K562 (cell line): Measurements from ENCODE around the gene TAF9. TPM values are rescaled to one million over a fixed set of nuclear protein-coding genes. Genes with fewer than 3 reads are reported as not detected.

Experiments used
- ARID4B ChIP-seq: sonication (generic); formaldehyde crosslinking; IDR thresholded peaks from 2 replicates; pipeline ENCODE4 v1.8.0; 2022; ENCODE audit warnings: mild to moderate bottlenecking, missing genetic modification reagents
- CREBBP ChIP-seq: IDR thresholded peaks from one replicate; pipeline ENCODE4 v1.6.1; 2012; ENCODE audit warnings: low read depth, mild to moderate bottlenecking, control low read depth, inconsistent platforms, low read length
- GABPB2 ChIP-seq: fragments of 250-450 bp; sonication (Bioruptor Pico); conservative IDR thresholded peaks from 2 replicates; pipeline ENCODE4 v1.5.1; 2021; ENCODE audit warnings: mild to moderate bottlenecking
- GATAD2A ChIP-seq: fragments of 450-650 bp; IDR thresholded peaks from 2 replicates; pipeline ENCODE4 v1.6.1; 2017
- NFIX ChIP-seq: fragments of 250-450 bp; sonication (Bioruptor Pico); IDR thresholded peaks from 2 replicates; pipeline ENCODE4 v1.4.0; 2020; ENCODE audit warnings: low read depth, mild to moderate bottlenecking, moderate library complexity
- NFXL1 ChIP-seq: fragments of 450-650 bp; formaldehyde crosslinking; IDR thresholded peaks from 2 replicates; pipeline ENCODE4 v1.4.0; 2021; ENCODE audit warnings: mild to moderate bottlenecking
- PREB ChIP-seq: sonication (generic); formaldehyde crosslinking; IDR thresholded peaks from 2 replicates; pipeline ENCODE4 v1.8.1; 2023; ENCODE audit warnings: mild to moderate bottlenecking, missing genetic modification reagents
- SPI1 ChIP-seq: IDR thresholded peaks from 2 replicates; pipeline ENCODE4 v1.6.1; 2011; ENCODE audit warnings: low read depth, low read length, control low read depth, borderline replicate concordance
- ZNF311 ChIP-seq: fragments of 250-450 bp; sonication (Bioruptor Pico); IDR thresholded peaks from 2 replicates; pipeline ENCODE4 v1.4.0; 2020; ENCODE audit warnings: mild to moderate bottlenecking, moderate library complexity
- polyA plus RNA-seq, 8 experiments: library from polyadenylated mRNA; depleted of rRNA in 4 of 8; stranded (reverse) in 5 of 8; unstranded in 3 of 8; fragments of >200 nt; fragmentation: Nextera tagmentation in 2 of 8; fragmentation: Illumina TruSeq in 1 of 8; extraction: Ambion mirVana in 2 of 8; extraction: Trizol in 1 of 8; gene quantifications; 2 replicates each; pipeline versions ENCODE4 v1.2.1 to v1.2.3, GENCODE V29; 2011 to 2014; ENCODE audit warnings: inconsistent platforms in 1 of 8, missing spikeins in 1 of 8
- total RNA-seq, 7 experiments: library from RNA; depleted of rRNA in 6 of 7; stranded (reverse); fragments of >200 nt in 6 of 7; fragmentation: Illumina TruSeq in 2 of 7; extraction: Trizol in 2 of 7; gene quantifications; 2 replicates each; pipeline versions ENCODE4 v1.2.1 to v1.2.3, GENCODE V29; 2011 to 2021; ENCODE audit warnings: low replicate concordance in 1 of 7

TAF9 gene
- total and polyA plus RNA-seq, 9 of the 15 experiments (the other 6 are each of a cell fraction or from before 2014, with no cell fraction given) = 119 to 566 (median 207) TPM

GRCh38 chr5:69415584-69415958, 46.3 kb upstream of the TAF9 start (continued):
- TF ChIP-seq ARID4B (CRISPR knock-in tag) = no peak
- no peak for TF ChIP-seq CREBBP
- TF ChIP-seq ZNF311 (CRISPR knock-in tag) = no peak
- no peak for TF ChIP-seq PREB (CRISPR knock-in tag)
- no peak for TF ChIP-seq NFIX (CRISPR knock-in tag)
- no peak for TF ChIP-seq GATAD2A
- TF ChIP-seq SPI1 = no peak
- no peak for TF ChIP-seq GABPB2 (CRISPR knock-in tag)
- no peak for TF ChIP-seq NFXL1 (CRISPR knock-in tag)
